HG03139 (cell line): ENCODE measurements around the gene LTC4S.
"Not testable (repeated sequence)": the region's sequence is repeated elsewhere in the genome, so short reads cannot be mapped to it uniquely, and the experiment has no call there.

Experiments
- ATAC-seq: cut with Tn5 transposase; IDR thresholded peaks from one replicate; pipeline ENCODE4 v1.9.1; 2021; ENCODE audit not compliant: unreplicated experiment

Gene LTC4S

GRCh38 chr5:179822444-179822990, 28.7 kb downstream of the LTC4S start:
- ATAC-seq = no peak

DNA sequence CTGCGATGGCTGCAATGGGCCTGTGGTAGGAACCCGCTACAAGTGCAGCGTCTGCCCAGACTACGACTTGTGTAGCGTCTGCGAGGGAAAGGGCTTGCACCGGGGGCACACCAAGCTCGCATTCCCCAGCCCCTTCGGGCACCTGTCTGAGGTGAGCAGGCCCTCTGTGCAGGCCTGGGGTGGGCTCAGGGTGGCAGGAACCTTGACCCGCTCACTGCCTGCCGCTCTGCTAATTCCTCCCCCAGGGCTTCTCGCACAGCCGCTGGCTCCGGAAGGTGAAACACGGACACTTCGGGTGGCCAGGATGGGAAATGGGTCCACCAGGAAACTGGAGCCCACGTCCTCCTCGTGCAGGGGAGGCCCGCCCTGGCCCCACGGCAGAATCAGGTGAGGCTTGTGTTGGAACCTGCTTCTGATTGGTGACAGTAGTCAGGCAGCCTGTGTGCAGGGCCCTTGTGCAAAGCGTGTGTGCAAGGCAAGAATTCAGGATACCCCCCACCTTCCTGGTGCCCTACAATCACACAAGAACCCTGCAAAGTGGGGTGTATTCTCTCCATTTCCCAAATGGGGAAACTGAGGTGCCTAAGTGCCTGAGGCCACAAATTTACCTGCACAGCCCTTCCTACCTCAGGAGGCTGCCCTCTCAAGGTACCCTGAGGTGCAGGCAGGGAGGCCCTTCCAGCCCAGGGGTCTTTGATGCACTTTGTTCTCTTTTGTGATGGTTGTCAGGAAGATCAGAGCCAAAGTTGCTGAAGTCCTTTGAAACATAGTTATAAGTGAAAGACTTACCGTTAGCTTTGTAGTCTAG, 30.4 kb downstream of the LTC4S start:
- ATAC-seq = no peak

- ATAC-seq = no peak
These were observed 30.9 kb downstream of the LTC4S start for GRCh38 chr5:179824745-179825112.

GRCh38 chr5:179825655-179826182, 31.9 kb downstream of the LTC4S start:
- ATAC-seq = no peak

DNA sequence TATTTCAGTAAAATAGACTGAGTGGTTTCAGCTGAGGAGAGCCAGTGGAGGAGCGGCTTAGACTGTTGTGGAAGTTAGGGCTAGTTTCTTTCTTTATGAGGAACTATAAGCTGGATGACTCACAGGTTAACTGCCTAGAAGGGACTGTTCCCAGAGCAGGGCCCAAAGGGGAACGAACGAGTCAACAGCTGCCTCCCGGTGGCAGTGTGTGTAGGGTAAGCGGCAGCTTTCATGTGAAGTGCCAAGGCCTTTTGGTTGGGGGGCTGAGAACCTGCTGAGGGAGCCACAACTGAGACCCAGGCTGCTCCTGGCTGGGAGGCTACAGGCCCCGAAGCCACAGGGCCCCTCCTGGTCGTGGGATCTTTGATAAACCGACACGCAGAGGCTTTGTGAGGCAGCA, 33.9 kb downstream of the LTC4S start:
- no peak for ATAC-seq

DNA sequence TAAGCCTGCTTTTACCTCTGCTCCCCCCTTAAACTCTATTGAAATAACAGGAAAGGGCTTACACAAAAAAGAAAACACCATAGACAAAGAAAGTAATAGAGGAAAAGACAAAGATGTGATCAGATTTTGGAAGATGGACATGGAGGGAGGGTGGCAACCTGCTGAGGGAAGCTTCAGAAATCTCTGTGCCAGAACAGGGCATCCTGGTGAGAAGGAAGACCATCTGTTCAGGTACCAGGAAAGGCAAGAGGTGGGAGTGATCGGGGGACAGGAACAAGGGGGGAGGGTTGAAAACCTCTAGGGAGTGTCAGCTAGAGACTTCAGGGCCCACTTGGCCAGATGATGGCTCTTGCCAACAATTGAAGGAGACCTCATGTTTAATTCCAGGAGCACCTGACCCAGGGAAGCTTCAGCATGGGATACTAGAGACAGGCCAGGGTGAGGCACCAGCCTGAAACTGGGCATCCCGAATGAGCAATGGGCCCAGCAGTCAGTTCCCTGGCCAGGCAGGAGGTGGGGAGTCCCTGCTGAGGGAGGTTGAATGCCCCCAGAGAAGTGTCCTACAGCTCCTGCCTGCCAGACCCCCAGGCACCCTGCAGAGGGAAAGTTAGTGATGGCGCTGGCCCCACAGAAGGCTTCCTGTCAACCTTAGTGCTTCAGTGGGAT, 35.1 kb downstream of the LTC4S start:
- ATAC-seq = no peak

- no peak for ATAC-seq
These were observed 36.1 kb downstream of the LTC4S start for GRCh38 chr5:179829732-179830435.

DNA sequence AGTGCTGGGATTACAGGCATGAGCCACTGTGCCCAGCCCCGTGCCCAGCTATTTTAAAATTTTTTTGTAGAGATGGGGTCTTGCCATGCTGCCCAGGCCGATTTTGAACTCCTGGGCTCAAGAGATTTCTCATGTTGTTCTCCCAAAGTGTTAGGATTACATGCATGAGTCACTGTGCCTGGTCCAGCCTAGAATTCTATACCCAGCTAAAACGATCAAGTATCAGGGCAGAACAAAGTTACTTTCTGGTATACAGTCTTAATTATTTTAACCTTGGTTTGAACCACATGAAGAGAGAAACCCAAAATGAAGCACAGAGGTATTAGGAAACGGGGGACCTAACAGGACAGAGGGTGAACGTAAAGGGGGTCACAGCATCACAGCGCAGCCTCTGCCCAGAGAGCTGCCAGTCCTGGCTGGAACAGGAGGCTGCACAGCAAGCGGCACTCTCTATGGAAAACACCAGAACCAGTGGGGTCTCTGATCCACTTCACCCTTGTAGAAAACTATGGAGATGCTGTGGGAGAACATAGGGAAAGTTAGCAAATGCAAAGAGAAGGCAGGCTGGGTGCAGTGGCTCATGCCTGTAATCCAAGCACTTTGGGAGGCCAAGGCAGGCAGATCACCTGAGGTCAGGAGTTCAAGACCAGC, 37.2 kb downstream of the LTC4S start:
- ATAC-seq = no peak

- no peak for ATAC-seq
These were observed 38.4 kb downstream of the LTC4S start for GRCh38 chr5:179832039-179832745.

GRCh38 chr5:179833056-179833708, 39.4 kb downstream of the LTC4S start:
- no peak for ATAC-seq

DNA sequence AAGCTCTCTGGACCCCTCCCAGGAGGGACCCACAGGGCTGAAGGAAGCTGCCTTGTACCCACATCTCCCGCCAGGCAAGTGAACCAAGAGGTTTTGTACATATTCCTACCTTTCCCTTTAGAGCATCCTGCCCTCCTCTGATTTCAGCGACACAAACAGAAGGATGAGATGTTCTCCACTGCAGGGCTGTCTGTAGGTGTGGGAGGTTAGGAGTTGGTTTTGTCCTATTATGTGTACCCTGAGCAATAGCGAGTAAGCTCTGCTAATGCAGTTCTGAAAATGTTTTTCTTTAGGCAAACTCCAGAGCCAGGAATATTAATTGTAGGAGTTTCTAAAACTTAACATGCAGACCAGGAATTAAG, 39.9 kb downstream of the LTC4S start:
- ATAC-seq = no peak

- no peak for ATAC-seq
These were observed 40.3 kb downstream of the LTC4S start for GRCh38 chr5:179834120-179834519.

DNA sequence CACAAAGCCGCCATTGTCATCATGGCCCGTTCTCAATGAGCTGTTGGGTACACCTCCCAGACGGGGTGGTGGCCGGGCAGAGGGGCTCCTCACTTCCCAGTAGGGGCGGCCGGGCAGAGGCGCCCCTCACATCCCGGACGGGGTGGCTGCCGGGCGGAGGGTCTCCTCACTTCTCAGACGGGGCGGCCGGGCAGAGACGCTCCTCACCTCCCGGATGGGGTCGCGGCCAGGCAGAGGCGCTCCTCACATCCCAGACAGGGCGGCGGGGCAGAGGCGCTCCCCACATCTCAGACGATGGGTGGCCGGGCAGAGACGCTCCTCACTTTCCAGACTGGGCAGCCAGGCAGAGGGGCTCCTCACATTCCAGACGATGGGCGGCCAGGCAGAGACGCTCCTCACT, 41.1 kb downstream of the LTC4S start:
- not testable (repeated sequence) for ATAC-seq

GRCh38 chr5:179836225-179837019, 42.6 kb downstream of the LTC4S start:
- ATAC-seq = no peak

DNA sequence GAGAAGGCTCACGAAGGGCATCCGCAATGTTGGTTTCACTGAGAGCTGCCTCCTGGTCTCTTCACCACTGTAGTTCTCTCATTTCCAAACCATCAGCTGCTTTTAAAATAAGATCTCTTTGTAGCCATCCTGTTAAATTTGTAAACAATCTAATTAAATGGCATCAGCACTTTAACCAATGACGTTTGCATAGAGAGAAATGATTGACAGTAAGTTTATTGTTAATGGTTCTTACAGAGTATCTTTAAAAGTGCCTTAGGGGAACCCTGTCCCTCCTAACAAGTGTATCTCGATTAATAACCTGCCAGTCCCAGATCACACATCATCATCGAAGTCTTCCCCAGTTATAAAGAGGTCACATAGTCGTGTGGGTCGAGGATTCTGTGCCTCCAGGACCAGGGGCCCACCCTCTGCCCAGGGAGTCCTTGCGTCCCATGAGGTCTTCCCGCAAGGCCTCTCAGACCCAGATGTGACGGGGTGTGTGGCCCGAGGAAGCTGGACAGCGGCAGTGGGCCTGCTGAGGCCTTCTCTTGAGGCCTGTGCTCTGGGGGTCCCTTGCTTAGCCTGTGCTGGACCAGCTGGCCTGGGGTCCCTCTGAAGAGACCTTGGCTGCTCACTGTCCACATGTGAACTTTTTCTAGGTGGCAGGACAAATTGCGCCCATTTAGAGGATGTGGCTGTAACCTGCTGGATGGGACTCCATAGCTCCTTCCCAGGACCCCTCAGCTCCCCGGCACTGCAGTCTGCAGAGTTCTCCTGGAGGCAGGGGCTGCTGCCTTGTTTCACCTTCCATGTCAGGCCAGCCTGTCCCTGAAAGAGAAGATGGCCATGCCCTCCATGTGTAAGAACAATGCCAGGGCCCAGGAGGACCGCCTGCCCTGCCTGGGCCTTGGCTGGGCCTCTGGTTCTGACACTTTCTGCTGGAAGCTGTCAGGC, 43.6 kb downstream of the LTC4S start:
- no peak for ATAC-seq

GRCh38 chr5:179839328-179840256, 45.8 kb downstream of the LTC4S start:
- no peak for ATAC-seq

GRCh38 chr5:179840321-179840720, 46.5 kb downstream of the LTC4S start:
- ATAC-seq = no peak
